GM18499 (cell line): ENCODE measurements around the gene ACSM3.
"Not testable (repeated sequence)": the region's sequence is repeated elsewhere in the genome, so short reads cannot be mapped to it uniquely, and the experiment has no call there.

ENCODE experiments used
- ATAC-seq: cut with Tn5 transposase; IDR thresholded peaks from one replicate; pipeline ENCODE4 v1.9.1; 2021; ENCODE audit warnings: moderate number of reproducible peaks; ENCODE audit not compliant: insufficient read depth, unreplicated experiment

Gene ACSM3, protein sequence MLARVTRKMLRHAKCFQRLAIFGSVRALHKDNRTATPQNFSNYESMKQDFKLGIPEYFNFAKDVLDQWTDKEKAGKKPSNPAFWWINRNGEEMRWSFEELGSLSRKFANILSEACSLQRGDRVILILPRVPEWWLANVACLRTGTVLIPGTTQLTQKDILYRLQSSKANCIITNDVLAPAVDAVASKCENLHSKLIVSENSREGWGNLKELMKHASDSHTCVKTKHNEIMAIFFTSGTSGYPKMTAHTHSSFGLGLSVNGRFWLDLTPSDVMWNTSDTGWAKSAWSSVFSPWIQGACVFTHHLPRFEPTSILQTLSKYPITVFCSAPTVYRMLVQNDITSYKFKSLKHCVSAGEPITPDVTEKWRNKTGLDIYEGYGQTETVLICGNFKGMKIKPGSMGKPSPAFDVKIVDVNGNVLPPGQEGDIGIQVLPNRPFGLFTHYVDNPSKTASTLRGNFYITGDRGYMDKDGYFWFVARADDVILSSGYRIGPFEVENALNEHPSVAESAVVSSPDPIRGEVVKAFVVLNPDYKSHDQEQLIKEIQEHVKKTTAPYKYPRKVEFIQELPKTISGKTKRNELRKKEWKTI

DNA sequence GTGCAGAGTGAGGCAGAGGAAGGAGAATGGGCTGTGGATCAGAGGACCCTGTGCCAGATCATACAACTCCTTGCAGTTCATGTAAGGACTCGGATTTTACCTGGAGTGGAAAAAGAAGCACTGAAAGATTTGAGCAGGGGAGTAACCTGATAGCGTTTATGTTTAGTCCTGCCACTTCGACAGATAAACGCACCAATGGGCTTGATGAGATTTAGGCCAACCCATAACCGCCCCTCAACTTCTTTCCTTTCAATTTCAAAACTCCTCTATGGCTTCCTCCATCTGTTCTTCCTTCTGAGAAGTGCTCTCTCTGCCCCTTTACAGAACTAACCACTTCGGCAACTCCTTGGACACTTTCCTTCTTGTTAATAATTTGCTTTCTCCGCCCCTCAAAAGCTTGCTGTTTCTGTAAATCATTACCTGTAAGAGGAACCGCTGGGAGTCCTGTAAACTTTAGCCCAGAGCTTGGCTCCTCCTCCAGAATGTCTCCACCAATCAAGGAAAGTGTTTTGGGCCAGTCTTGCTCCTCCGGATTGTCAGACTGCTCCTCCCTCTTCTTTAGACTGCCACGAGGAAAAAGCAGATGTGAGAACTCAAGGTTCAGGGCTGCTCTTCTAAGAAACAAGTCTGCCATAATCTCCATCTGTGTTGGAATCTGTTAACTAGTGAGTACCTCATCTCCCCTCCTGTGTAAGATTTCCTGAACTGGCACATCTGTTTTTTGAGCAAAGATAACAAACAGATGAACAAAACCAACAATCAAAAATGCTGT, at the start of gene ACSM3:
ACSM3 (plus strand) TSS at position 554 of the 772 bp plus-strand sequence. CDS start 6,021 bp downstream, outside the sequence.
- peak; percentile 80 for ATAC-seq

DNA sequence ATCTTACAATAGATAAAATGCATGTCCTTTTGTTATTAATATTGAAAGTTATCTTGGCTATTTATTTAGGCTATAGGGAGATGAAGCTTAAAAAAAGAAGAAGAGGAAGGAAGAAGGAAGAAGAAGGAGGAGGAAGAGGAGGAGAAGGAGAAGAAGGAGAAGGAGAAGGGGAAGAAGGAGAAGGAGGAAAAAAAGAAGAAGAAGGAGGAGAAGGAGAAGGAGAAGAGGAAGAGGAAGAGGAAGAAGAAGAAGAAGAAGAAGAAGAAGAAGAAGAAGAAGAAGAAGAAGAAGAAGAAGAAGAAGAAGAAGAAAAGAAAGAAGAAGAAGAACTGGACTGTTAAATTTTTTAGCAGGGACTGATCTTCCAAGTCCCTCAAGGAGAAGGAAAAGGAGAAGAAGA, 46.1 kb upstream of the ACSM3 start:
- ATAC-seq, result not testable (repeated sequence)

DNA sequence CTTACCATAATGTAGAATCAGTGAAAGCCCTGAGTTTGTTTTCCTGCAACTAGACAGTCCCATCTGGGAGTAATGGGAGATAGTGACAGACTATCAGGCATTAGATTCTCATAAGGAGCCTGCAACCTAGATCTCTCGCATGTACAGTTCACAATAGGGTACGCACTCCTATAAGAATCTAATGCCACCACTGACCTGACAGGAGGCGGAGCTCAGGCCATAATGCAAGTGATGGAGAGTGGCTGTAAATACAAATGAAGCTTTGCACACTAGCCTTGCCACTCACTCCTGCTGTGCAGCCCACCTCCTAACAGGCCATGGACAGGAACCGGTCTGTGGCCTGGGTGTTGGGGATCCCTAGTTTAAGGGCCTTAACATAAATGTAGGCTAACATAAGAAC, 43.6 kb upstream of the ACSM3 start:
- no peak for ATAC-seq

DNA sequence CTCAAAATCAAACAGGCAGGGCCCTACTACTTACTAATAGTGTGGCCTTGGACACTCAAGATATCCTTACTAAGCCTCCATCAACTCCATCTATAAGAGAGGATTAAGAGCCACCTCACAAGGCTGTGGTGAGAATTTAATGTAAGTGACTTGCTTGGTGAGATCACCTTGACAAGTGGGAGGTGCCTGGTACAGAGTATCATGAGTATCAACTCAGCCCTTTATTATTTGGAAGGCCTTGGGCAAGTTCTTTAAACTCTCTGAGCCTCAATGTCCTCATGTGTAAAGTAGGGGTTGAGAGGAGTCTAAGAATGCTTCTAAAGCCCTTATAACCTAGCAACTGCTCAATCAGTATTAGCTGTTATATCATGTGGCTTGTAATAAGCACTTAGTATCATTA, 37.2 kb upstream of the ACSM3 start:
- no peak for ATAC-seq

DNA sequence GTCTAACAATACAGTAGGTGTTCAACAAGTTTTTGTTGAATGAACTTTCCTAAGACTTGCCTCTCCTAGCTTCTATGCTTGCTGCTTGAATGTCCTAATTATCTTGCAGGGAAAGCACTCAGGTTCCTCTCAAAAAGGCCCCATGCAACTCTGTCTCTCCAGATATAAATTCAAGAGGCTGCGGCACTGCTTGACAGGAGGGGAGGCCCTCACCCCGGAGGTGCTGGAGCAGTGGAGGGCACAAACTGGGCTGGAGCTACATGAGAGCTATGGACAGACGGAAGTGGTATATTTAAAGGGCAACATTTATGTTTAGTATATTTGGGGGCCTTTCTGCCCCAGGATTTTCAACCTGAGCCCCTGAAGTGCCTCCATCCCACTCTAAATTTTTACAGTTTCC, 36.6 kb upstream of the ACSM3 start:
- ATAC-seq, result no peak

DNA sequence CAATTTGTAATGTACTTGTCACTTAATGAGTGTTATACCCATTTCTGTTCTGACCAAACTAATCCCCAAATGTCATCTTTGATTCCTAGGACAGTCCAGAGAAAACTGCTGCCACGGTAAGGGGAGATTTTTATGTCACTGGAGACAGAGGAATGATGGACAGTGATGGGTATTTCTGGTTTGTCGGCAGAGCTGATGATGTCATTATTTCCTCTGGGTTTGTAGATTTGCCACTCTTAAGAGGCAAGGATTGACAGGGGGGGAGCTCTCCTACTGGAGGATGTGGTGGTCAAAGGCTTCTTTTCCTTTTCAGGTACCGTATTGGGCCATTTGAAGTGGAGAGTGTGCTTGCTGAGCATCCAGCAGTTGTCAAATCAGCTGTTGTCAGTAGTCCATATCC, 34.7 kb upstream of the ACSM3 start:
- ATAC-seq, result no peak

DNA sequence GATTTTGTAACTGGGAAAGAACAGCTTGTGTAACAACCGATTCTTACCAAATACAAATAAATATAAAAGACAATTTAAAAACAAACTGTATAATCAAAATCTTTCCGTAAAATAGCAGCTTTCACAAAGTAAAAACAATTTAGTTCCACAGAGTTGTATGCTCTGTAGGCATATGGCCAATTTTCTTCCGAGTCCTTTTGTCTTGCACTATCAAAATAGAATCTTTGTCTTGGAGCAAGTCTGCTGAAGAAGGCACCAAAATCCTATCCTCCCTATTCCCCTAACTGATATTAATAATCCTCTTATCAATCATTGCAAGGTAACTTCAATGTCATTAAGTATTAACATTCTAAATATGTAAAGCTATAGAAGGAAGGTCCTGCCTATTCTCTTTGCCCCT, 29.8 kb upstream of the ACSM3 start:
- no peak for ATAC-seq

DNA sequence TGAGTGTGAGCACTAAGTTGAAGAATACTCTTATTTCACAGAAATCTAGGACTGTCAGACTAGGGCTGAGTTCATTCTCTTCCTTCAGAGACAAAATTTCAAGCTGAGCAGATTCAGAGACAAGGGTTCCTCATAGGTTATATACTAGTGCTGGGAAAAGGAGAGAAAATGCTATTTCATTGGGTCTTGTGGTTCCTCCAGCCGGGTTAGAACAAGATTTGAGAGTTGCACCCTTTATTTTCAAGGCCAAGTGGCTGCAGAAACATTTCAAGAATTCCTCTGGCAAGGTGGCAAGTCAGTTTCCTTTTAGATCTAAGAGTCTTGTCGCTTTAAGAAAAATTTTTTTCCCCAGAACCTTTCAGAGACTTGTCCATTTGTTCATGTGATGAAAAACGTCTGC, 29.0 kb upstream of the ACSM3 start:
- no peak for ATAC-seq

DNA sequence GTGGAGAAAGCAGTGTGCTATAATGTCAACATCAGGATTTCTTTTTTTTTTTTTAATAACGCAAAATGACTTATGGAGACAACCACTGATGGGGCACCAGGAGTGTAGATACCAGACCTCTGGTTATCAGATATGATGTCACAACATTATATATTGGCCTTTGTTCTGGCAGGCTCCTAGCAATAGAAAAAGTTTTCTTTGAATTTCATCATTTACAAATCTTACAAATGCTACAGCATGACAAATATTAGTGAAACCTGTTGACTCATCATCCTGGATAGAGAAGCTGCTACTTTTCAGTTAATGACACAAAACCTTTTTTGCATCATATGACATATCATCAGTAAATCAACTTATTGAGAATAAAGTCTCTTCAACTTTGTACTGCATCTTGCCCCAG, 28.3 kb upstream of the ACSM3 start:
- ATAC-seq, result no peak

DNA sequence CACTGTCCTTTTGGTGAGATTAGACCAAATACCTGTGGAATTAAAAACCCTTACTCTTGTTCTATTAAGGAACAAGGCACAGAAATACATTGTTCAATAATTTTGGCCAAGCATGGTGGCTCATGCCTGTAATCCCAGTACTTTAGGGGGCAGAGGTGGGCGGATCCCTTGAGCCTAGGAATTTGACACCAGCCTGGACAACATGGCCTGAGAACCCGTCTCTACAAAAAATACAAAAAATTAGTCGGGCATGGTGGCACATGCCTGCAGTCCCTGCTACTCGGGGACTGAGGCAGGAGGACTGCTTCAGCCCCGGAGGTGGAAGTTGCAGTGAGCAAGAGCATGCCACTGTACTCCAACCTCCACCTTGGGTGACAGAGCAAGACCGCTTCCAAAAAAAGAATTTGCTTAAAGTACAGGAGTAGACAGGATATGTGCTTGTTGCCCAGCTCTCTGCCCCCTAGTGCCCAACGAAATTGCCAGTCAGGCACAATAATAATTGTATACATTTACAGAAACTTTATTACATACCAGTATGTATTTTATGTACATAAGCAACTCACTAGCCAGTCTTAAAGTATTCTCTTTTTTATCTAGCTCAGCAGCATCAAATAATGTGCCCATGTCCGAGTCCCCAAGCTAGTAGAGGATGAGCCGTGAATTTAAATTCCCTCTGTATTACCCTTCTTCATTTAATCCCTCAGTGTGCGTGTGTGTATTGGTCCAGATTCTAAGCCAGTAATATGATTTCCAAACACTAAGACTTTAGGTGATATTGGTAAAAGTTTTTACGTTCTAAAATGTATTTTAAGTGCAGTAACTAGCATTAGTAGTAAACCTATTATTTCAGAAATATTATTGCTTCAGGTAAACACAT, 23.6 kb upstream of the ACSM3 start:
- ATAC-seq, result no peak

DNA sequence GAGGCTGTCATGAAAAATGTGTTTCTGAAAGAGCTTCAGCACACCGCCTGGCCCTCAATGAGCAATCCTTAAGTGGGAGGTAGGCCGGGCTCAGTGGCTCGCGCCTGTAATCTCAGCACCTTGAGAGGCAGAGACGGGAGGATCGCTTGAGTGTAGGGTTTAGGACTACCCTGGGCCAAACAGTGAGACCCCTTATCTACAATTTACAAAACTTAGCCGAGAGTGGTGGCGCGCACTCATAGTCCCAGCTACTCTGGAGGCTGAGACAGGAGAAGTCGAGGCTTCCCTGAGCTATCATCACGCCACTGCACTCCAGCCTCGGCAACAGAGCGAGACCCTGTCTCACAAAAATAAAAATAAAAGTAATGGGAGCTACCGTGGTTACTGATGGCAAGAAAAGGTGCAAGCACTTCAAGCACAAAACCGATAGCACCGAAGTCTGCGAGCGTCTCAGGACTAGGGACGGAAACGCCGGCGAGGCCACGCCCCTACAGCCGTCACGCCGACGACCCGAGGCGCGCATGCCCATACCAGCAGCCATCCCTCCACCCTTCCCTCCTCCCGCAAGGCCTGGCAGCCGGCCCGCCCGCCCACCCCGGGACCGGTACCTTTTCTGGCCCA, 22.8 kb upstream of the ACSM3 start:
- no peak for ATAC-seq

DNA sequence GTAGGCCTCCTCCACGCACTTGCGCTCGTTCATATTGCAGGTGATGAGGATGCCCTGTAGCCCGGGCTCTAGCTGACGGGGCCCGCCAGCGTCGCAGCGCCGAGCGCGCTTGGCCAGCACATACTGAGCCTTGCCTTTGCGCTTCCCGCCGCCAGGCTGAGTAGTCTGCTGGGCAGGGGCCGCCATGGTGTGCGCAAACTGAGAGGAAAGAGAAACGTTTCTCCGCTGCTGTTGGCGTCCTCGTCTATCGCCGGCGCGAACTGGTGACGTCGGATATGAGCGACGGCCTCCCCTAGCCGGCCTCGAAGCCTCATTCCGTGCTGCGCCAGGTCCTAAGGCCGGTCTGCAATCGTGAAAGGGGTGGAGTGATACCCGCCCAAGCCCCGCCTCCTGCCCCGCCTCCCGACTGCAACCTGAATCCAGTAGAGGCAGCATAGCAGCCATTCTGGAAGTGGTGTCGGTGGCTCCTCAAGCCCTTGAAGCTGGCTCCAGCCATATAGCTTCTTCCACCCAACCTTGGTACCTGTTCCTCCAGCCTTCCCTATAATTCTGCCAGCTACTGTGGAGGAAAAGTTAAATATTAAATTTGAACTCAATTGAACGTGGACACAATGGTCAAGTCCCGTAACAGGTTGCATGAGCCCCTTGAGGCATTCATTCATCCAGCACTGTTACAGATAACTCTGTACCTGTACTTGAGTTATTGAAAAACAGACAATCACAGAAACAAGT, 22.1 kb upstream of the ACSM3 start, which contains the start of gene THUMPD1:
THUMPD1 (minus strand) TSS at position 265 of the 732 bp plus-strand sequence; CDS start at position 186, 79 bp downstream.
- no peak for ATAC-seq

DNA sequence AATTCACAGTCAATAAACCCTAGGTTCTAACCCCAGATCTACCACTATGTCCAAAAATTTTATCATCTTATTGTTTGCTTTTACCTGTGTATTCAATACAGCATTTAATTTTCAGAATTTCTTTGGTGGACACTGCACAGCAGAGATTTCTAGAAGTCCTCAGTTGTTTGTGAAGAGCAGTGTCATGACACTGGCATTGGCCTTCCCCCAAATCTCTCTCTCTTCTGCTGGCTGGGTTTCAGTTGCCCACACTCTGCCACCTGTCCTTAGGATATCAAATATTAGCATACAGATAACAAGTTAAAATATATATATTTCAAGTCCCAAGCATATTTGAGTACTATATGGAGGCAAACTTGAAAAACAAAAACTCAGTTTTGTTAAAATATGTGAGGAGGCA, 20.2 kb upstream of the ACSM3 start:
- ATAC-seq, result no peak

DNA sequence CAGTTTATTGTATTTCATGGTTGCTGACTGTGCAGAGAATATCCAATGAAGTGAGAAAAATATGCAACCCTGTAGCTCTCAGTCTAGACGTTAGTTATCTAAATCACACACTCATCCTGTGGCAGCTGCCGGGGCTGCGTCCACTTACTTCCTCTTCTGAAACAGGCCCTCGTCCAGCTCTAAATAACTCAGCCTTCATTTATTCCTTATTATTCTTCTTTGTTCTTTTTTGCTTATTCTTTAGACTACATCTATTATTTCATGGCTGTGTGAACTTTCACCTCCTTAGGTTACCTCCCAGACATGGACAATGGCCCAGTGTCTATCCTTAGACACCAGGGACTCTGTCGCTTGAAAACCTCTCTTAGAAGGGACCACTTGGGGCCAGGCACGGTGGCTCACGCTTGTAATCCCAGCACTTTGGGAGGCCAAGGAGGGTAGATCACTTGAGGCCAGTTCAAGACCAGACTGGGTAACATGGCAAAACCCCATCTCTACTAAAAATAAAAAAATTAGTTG, 18.8 kb upstream of the ACSM3 start:
- ATAC-seq, result no peak

DNA sequence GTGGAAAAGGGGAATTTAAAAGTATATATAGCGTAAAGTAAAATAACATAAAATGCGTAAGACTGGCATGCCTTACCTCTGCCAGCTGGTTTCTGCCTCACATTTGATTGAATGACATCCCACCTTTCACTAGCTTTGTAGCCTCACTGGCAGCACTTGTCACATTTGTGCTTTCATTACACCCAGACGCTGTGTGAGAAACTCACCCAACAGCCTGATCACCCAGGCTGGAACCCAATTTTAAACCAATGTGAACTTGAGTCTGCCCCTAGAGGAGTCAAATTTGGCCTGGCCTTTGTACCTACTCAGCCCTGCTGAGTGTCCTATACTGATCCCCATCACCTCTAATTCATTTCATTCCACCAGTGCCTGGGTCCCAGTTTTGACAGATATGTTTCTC, 17.4 kb upstream of the ACSM3 start:
- no peak for ATAC-seq

DNA sequence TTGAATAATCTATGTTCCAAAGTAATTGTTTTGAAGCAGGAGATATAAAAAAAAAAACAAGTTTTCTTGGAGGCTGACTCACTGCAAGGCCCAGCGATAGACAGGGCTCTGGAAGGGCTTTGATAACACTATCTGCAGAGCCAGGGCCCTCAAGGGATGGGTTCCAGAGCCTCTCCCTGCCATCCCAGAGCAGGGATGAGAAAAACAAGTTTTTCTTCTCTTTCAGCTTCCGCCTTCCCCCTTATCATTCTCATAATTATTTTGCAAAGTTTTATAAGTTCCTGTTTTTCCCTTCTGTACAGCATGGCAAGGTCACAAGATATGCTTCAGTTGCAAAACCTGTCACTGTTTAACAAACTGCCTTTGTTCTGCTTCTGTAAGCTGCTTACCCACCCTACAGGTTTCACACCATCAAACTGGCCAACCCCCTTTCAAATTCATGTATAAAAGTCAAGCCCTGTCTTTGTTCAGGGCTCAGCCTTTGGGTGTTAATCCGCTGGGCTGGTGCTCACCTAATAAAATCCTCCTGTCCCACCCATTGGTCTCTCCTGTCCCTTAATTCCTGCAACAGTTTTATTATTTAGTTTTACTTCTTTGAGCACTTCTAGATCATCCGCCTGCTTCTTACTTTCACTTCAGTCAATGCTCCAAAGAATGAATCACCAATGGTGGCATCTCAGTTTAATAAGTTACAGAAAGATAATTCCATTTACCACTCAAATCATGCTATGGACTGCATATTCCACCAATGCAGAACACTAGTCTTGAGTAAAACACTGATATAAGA, 16.6 kb upstream of the ACSM3 start:
- no peak for ATAC-seq

DNA sequence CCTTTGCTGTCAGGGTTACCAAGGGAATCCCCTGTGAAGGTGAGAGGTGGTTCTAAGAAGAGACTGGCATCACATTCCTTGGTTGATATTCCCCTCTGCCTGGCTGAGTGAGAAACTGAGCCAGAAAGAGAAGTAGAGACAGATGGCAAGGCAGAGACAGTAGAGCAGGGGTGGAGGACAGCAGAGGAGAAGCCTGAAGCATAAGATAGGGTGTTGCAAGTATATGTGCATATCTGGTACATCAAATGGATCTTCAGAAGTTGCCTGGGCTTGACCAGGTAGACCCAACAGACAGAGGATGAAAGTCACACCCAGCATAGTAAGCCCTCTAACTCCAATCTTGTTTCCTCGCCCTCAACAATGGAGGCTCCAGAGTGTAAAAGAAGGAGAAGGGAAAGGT, 14.3 kb upstream of the ACSM3 start:
- ATAC-seq, result no peak

DNA sequence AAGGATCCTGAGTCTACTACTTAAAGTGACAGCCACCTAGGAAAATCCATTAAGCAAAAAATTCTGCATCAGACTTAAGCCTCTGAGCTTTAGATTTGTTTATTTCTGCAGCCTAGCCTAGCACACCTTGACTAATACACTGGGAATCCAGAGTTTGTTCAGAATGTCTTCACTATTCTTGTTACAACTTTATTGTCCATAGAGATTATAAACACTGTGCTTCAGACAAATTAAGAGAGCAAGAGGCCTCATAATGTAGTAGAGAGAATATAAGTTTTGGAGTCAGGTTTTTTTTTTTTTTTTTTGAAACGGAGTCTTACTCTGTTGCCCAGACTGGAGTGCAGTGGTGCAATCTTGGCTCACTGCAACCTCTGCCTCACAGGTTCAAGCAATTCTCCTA, 13.3 kb upstream of the ACSM3 start:
- no peak for ATAC-seq
